CD4-positive, alpha-beta T cell treated with Interleukin-15 for 4 hours (primary cell): ENCODE measurements around the gene FARP1.

ENCODE experiments used
- DNase-seq: peaks from one replicate; pipeline ENCODE4 v3.0.0-alpha.2; 2020; ENCODE audit warnings: low spot score

The FARP1 gene

DNA sequence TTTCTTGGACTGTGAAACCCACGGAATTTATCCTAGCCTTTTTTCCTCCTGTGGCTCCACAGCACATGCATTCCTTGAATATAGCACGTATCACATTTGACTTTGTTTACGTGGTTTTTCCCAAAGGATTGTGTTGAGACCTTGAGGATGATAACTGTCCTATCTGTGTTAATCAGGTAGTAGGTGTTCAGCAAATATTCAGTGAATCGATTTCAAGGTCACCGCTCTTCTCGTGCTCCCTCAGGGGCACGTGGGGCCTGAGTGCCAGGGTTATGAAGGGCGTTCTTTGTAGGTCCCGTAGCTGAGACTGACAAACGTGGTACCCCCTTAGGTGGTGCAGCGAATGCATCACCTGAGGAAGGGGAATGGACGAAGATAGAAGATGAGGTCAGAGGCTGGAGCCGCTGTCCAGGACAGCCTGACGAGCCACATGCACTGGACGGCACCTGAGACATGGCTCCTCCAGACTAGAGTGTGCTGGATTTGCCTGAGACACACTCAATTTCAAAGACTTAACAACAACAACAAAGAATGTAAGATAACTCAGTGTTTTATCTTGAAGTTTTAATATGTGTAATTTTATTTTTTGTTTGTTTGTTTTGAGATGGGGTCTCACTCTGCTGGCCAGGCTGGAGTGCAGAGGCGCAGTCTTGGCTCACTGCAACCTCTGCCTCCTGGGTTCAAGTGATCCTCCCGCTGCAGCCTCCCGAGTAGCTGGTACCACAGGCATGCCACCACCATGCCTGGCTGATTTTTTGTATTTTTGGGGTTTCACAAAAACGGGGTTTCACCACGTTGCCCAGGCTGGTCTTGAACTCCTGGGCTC, 165.4 kb downstream of the FARP1 start:
- no peak for DNase-seq

DNA sequence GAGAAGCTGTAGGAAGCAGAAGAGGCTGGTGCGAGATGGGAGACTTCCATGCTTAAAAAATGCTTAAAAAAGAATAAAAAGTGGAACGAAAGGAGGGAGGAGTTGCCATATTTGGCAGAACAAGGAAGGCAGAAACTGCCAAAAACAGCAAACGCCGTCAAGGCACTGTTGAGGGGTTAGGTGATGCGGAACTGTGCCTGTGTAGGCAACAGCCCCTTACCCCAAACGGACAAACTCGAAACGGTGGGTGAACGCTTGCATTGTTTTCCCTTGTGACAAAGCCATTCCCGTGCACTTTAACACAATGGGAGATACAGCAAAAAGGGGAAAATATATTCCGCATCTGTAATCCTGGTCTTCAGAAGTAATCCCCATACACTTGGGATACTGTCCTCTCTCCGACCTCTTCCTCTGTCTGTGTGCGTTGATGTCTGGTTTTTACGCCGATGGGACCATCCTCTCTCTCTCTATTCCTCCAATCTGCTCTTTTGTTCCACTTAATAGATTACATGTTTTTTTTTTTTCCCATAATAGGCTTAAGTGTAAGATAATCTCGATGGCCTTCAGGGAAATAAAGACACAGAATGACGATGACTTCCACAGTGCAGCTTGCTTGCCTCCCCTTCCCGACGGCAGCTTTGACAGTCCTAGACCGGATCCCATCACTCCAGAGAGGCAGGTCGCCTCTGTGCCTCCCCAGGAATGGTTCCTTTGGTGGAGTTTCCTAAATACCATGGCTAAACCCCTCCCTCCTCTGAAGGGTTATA, 166.9 kb downstream of the FARP1 start:
- DNase-seq: no peak

DNA sequence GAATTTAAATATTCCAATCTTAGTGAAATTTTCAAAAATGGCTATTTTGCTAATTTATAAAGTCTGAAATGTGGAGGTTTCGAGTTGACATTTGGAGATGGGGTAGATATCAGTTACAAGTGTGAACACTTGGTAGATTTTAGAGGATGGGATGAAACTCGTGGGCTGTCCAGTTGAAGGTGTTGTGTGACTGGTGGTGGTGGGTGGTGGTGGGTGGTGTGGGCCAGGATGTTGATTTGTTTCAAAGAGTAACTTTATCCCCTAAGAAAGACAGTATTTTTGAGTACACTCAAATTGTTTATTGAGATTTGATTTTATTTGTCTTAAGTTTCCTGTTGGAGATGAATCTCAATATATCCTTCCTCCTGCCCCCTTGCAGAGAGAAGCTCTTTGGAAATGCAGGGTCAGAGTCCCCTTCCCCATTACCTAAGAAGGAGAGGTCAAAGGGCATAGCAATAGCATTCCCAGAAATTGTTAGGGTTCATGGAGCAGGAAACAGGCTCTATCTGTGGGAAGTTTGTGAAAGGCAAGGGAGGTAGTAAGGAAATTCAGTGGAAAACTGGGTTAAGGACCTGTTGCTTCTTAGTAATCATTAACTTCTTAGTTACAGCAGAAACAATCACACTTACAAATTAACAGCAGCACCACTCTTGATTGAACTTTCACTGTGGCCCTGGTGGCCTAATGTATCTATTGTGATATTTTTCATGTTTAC, 167.7 kb downstream of the FARP1 start:
- DNase-seq: no peak

DNA sequence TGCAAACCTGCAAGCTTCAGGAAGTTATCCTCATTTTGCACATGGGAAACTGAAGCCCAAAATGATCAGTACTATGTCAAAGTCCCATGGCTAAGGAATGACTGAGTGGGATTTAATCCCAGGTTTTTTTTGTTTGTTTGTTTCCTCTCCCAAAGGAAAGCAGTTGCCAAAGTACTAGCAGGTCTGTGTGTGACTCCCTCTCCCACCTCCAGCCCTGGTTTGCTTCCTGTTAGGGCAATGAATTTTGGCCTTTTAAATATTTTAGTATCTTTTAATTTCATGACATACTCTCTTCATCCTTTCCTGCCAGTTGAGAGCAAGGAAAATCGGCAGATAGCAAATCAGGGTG, 168.3 kb downstream of the FARP1 start:
- no peak for DNase-seq

DNA sequence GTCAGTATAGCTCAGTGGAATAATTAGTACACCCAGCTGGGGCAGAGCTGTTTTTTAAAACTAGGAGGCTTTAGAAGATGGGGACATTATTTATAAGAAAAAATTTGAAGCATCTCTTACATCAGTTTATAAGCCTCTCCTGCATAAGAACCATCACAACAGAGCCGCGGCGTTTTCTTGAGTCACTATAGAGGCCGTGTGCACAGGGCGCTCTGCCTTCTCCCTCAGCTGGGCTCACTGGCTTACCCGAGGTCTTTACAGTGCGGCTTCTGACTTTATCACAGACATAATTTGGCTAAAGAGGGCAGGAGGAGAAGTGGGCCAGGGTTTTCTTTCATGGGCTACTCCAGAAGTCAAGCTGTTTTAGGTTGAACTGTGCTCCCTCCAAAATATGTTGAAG, 169.7 kb downstream of the FARP1 start:
- no peak for DNase-seq

DNA sequence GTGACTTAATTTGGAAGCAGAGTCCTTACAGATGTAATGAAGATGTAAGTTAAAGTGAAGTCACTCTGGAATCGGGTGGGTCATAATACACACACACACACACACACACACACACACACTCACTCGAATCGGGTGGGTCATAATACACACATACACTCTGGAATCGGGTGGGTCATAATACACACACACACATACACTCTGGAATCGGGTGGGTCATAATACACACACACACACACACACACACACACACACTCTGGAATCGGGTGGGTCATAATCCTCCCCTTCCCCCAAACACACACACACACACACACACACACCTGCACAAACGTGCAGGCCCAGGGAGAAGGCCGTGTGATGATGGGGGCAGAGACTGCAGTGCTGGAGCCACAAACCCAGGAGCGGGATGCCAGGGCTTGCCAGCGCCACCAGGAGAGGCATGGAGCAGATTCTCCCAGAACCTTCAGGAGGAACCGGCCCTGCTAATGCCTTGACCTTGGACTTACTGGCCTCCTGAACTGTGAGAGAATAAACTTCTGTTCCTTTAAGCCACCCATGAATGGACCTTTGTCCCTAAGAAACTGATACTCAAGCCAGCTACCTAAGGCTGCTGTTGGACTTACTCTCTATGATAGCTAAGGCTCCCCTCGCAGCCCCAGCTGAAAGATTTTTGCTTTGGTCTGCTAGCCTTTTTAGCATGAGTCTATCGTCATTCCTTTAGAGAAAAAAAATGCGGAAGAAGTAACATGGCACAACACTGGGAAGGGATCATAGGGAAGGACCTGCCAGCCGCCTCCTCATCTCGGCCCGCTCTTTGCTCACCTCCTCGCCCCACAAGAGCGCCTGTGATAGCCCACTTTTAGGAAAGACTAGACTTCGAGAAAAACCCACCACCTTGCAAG, 170.4 kb downstream of the FARP1 start:
- DNase-seq: no peak

DNA sequence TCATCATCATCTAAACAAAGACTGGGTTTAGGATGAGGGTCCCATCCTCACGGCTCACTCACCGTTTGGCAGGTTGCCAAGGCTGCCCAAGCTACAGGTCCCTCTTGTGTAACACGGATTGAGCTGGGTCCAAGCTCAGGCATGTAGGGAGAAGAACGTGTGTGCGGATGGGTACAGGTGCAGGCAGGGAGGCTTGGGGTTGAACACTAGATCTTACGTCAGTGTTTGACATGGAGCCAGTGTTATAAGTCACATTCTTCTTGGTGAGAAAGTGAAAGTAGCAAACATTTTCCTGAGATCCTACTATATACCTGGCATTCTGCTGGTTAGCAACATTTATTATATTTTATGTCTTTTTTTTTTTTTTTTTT, 171.0 kb downstream of the FARP1 start:
- no peak for DNase-seq

DNA sequence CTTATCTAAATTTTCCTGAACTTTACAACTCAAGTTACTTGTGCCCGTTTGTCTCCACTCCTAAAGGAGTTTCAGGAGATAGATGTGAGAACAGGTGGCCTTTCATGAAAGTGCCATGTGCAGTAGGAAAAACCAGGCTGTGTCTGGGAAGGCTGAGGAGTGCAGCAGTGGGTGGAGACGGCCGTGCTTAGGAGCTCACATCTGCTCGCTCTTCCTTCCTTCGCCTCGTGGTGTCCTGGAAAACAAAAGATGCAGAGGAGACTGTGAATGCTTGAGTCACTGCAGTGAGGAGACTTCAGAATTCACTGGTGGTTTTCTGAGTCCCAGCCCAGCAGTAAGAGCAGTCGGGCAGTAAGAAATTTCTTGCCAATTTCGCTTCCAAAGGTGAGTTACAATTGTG, 172.6 kb downstream of the FARP1 start:
- DNase-seq: no peak

DNA sequence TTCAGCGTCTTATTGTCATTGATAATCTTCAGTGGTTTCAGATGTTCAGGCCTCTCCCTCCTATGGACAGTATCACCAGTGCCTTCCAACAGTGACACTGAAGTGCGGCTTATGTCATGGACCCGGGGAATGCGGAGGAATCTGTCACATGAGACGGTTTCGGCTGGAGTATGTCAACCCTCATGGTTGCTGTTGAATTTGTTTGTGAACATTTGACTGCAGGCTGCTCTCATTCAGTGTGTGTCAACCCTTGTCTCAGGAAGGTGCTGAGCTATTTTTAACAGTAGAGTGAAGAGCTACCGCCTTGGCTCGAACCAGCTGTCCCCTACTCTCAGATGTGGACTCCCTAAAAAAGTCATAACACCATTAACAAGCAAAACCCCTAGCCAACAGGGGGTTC, 173.0 kb downstream of the FARP1 start:
- no peak for DNase-seq

DNA sequence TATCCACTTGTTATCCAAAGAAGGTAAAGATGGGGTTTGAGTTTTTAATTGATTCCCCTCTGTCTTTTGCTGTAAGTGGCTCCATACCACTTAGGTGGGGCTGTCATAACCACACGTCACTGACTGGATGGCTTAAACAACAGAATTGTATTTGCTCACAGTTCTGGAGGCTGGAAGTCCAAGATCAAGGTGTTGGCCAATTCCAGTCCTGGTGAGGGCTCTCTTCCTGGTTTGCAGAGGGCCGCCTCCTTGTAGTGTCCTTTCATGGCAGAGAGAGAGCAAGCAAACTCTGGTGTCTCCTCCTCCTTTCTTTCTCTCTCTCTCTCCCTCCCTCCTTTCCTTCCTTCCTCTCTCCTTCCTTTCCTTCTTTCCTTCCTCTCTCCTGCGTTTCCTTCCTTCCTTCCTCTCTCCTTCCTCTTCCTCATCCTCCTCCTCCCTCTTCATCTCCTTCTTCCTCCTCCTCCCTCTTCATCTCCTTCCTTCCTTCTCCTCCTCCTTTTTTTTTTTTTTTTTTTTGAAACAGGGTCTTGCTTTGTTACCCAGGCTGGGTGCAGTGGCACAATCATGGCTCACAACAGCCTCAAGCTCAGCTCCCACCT, 174.8 kb downstream of the FARP1 start:
- no peak for DNase-seq

DNA sequence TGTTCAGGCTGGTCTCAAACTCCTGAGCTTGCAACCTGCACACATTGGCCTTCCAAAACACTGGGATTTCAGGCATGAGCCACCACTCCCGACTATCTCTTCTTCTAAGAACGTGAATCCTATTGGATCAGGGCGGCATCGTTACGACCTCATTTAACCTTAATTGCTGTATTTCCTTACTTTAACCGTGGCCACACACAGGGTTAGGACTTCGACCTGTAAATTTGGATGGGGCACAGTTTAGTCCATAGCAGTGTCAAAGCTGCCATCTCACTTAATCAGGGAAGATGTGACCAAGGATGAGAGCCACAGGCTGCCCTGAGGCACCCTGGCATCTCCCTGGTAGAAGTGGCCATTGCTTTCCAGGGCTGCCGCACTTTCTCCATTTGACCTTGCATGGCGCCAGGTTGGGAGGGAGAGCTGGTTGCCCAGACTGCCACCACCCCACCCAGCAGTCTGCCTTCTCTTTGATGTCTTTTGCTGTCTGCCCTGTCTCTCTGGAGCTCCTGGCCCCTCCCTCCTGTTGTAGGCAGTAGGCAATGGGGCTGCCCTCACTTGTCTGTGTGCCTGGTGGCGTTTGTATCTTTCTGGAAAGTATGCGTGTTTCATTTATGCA, 175.5 kb downstream of the FARP1 start:
- DNase-seq: no peak

DNA sequence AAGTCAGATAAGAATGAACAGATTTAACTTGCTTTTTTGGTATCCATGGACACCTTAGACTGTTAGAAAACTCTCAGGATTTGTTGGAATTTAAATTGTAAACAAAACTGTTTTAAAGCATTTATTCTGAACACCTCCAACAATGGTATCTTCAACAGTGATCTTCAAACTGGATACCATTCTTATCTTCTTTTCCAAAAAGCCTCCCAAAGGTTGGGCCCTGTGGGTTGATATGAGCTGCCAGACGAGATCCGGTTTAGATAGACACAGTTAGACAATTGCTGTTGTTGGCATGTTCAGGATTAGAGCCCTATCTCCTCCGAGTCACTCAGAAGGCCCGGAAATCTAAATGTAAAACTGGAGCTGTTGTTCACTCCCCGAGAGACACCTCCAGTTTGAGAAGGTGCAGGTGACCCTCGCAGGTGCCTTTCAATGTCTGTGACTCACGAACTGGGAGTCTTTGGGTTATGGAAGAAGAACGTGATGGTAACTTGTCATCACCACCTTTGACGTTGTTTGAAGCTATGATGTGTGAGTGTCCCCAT, 177.7 kb downstream of the FARP1 start:
- no peak for DNase-seq

DNA sequence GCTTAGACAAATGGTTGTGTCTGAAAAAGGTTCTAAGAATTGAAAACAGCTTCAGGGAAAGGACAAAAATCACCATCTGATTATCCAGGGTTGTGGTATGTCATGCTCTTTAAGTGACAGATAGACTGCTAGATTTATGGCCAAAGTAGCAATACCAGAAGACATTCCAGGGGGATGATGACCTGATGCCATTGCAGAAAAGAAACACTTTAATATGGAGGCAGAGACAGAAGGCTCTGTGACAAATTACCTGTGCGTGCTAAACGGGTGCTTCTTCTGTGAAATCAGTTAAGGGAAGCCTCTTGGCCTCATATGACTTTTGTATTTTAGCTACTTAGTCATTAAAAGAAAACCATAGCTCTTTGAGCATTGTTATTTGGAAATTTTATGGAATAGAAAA, 178.5 kb downstream of the FARP1 start:
- no peak for DNase-seq

DNA sequence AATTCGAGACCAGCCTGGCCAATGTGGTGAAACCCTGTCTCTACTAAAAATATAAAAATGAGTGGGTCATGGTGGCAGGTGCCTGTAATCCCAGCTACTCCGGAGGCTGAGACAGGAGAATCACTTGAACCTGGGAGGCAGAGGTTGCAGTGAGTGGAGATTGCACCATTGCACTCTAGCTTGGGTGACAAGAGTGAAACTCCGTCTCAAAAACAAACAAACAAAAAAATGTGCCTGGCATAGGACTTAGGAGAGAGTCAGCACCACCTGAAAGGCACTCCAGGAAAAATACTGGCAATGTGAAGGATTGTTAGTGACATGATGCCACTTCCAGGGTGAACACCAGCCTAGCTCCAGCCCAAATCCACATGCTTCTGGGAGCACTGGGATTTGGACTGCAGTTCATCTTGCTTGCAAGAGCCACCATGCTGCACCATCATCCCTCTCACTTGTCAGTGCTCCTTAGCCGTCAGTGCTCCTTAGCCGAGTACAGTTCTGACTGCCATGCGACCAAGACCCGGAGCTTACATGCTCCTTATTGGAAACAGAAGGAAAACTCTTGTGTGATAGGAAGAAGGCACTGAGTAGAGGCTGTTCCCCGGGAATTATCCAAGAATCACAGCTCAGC, 179.3 kb downstream of the FARP1 start:
- DNase-seq: no peak

DNA sequence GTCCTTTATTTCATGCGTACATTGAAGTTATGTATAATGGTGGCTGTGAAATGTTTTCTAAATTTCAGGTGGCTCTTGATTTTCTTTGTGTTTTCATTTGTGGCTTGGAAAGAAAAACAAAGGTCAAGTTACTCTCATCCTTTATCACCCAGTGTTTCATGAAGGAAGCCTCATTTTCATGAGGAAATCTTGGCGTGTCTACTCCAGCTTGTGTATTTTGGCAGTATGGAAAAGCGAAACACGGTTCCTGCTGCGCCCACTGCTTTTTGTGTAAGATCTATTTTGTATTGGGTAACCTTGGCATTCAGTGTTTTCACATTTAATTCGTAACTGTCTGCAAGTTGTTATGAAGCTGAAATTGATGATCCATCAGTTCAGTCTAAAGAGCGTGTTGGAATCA, 181.2 kb downstream of the FARP1 start:
- no peak for DNase-seq

DNA sequence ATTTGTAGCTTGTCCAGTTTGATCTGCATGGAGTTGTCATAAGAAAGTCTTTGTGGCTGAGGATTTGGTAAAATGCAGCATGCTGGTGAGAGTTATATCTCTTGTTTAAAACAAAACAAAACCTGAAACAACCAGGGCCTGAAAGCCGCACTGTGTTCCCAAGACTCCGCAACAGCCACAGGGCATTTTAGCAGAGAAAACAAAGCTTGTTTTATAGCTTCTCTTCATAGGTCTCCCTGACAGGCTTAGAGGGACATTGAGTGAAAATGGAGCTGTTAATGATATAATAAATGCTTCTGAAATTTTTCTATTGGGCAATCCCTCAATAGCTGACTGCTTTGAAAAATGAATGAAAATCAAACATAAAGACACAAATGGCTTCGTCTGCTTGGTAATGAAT, 182.8 kb downstream of the FARP1 start:
- no peak for DNase-seq

DNA sequence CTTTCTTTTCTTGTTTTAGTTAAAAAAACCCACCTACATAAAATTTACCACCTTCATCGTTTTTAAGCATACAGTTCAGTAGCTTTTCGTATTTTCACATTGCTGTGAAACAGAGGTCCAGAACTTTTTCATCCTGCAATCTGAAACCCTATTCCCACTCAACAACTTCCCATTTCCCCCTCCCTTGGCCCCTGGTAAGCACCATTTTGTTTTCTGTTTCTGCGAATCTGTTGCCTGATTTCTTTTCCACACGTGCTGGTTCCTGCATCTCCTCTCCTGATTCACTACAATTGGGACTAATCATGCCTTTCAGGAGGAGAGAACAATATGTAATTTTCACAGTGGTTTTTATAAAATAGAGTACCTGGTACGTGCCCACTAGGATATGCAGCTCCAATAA, 183.4 kb downstream of the FARP1 start:
- DNase-seq: no peak

DNA sequence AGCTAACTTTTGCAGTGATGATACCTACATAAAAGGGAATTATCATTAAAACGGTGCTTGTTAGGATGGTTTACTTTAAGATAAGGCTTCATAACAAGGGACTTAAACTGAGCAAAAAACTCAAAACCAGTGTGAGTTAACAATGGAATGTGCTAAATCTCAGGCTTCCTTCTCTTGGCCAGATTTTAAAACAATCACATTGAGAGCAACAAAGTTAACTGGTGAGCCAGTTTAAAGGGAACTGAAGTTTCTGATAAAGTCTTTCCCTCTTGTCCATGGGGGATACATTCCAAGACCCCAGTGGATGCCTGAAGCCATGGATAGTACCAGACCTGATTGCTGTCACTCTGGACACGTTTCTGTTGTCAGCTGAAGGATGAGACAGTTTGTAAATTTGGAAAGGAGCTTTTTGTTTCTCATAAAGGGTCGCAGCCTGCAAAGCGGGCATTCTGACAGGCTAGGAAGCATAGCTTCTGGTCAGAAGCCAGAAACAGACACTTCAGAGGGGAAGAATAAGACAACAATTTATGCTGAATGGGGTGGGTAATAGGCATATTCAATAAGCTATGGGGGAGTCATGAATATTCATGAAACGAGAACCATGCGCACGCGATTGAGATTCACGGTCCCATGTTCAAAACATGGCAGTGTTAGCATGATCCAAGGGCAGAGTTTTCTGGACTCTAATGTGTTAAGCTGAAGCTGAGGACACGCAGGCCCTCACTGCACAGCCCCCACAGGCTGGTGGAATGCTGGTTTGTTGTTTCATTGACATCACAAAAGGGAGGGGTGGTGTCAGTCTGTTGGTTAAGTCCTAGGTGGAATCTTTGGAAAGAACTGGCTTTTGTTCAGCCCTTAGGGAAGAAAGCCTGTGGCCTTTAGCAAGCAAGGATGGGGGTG, 184.7 kb downstream of the FARP1 start:
- DNase-seq: no peak

DNA sequence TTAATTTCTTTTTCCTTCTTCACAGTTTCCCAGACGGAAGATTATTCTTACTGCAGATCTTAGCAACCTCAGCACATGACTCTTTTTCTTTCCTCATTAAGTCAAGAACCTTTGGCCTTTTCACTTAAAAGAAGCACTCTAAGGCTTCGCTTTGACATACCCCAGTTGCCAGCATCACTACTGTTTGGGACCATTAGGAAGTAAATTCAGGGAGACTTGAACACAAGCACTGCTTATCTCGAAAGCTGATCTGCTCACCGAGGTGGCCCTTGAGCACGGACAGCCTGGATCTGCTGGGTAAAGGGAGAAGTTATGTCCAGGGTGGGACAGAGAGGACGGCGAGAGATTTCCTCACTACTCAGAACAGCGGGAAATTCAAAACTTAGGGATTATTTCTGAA, 185.6 kb downstream of the FARP1 start:
- no peak for DNase-seq
